Measurements from ENCODE around the gene CFAP99.
A peak's percentile ranks its signal among the peaks of the same experiment; 100 is the strongest.

Gene CFAP99

DNA sequence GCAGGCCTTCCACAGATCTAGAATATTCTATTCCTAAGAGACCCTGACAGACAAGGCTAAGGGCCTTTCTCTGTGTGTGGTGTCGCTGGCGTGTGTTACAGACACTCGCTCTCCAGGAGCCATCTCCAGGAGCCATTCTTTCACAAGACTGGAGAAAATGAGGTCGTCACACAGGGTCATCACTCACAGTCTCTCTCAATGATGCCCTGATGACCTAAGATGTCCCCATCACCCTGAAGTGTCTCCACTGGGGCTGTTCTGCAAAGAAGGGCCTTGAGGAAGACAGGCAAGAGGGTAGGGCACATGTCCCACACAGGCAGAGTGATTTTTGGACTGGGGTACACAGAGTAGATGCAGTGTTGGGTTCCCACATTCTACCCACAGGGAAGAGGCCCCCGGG, 35.0 kb upstream of the CFAP99 start:
- Mint-ChIP-seq H3K27me3 (no peaks in the 10 kb centered on the region), H3K27ac (ENCODE audit: low read depth) (peak overlapping the region; percentile 55), H3K9me3 (no peaks in the 10 kb centered on the region), H3K4me1 (peaks cover 40% of the 10 kb centered on the region), H3K4me3 (no peak overlapping the region), H3K36me3 (ENCODE audit: insufficient read depth) (peaks cover 8% of the 10 kb centered on the region)
- no peak for DNase-seq (ENCODE audit: low spot score in 2 of 2)
- no peak for ATAC-seq (replicated peaks; ENCODE audit: extremely low read depth, poor library complexity, severe bottlenecking)

DNA sequence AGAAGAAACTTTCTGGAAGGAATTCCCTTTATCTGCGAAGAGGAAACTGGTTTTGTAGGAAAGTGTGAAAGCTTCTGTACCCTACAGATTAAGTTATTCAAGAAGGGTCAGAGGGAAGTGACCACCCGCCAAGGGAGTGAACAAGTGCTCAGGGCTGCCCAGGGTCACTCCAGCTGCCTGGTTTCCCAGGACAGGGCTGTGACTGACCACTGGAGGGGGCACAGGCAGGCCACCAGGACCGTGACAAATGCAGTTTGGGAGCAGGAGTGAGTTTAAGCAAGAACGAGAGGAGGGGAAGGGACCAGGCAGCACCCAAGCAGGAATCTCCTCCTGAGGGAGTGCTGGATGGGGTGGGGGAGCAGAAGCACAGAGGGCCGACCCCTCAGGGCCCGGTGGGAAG, 34.5 kb upstream of the CFAP99 start:
- ATAC-seq (replicated peaks; ENCODE audit: extremely low read depth, poor library complexity, severe bottlenecking) = no peak
- no peaks in the 10 kb centered on the region for H3K9me3 Mint-ChIP-seq
- no peaks in the 10 kb centered on the region for H3K27me3 Mint-ChIP-seq
- peaks cover 45% of the 10 kb centered on the region for H3K4me1 Mint-ChIP-seq
- H3K36me3 Mint-ChIP-seq (ENCODE audit: insufficient read depth) = peaks cover 7% of the 10 kb centered on the region
- peak overlapping the region; percentile 55 for H3K27ac Mint-ChIP-seq (ENCODE audit: low read depth)
- DNase-seq (ENCODE audit: low spot score in 2 of 2) = no peak
- no peak overlapping the region for H3K4me3 Mint-ChIP-seq

DNA sequence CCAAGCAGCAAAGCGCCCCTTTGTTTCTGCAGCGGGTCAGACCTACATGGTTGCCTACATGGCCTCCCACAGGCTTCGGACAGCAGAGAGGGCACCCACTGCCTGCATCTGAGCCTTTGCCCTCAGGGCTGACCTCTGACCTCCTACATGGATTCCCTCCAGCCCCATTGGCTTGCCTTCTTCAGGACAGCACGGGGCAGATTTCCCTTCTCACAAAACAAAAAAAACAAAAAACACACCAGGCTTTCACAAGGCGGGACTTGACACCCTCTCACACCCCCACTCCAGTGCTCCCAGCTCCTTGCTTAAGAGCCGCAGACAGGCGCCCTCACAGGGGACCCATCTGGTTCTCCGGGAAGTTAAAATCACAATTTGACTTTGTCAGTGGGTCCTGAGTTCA, 33.2 kb upstream of the CFAP99 start:
- Mint-ChIP-seq H3K36me3 (ENCODE audit: insufficient read depth) (peaks cover 7% of the 10 kb centered on the region), H3K27ac (ENCODE audit: low read depth) (peak overlapping the region; percentile 42), H3K4me1 (peaks cover 53% of the 10 kb centered on the region), H3K4me3 (no peak overlapping the region), H3K27me3 (no peaks in the 10 kb centered on the region), H3K9me3 (no peaks in the 10 kb centered on the region)
- no peak for ATAC-seq (replicated peaks; ENCODE audit: extremely low read depth, poor library complexity, severe bottlenecking)
- DNase-seq (ENCODE audit: low spot score in 2 of 2) = no peak

DNA sequence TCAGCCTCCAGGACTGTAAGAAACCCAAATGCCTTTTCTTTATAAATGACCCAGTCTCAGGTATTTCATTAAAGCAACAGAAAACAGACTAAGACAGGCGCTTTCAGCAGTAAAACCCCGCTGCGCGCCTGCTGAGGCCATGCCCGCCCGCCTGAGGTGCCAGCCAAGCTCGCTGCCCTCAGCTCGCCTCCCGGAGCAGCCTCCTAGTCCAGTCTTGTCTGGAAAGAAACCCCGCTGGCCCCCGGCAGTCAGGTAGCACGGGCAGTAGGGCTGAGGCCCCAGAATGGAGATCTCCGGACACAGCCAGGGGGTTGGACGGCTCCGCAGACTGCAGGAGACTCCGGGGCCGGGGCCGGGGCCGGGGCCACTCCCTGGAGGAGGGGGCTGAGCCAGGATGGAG, 32.0 kb upstream of the CFAP99 start:
- Mint-ChIP-seq H3K27ac (ENCODE audit: low read depth) (no peak overlapping the region), H3K4me1 (peaks cover 57% of the 10 kb centered on the region), H3K4me3 (no peak overlapping the region), H3K27me3 (no peaks in the 10 kb centered on the region), H3K36me3 (ENCODE audit: insufficient read depth) (peaks cover 7% of the 10 kb centered on the region), H3K9me3 (no peaks in the 10 kb centered on the region)
- DNase-seq (ENCODE audit: low spot score in 2 of 2) (no peak), ATAC-seq (replicated peaks; ENCODE audit: extremely low read depth, poor library complexity, severe bottlenecking) (no peak)

DNA sequence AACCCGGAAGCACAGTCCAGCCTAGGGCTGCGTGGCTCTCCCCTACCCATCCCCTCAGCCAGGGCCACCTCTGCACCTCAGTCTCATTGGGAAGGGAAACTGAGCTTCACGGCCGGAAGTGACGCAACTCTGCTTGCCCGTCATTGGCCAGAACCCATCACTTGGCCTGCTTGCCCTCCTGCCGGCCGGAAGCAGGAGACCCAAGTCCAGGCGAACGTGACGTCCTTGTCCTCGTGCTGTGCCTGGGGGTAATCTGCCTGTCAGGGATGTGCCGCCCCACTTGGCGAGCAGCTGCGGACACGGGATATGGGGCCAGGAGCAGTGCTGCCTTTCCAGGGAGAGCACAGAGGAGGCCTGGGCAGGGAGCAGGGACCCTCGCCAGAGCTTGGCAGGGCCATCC, 31.5 kb upstream of the CFAP99 start:
- Mint-ChIP-seq H3K4me1 (peaks cover 61% of the 10 kb centered on the region), H3K27ac (ENCODE audit: low read depth) (no peak overlapping the region), H3K4me3 (no peak overlapping the region)

DNA sequence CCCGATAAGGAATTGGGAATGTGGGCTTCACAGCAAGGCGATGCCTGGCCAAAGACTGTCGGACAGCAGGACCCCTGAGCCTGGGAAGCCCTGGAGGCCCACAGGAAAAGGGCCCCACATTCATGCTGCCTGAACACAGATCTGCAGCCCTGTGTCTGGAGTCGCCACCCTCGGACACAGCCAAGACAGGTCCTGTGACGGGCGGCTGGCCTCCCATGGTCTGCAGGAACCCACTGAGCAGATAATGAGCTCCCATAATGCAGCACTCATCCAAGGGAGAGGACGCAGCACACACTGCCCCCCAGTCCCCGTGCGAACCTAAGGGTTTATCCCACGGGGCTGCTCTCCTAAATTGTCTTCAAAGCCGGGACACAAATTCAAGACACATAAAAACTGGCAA, 30.9 kb upstream of the CFAP99 start:
- Mint-ChIP-seq H3K27ac (ENCODE audit: low read depth) (no peak overlapping the region), H3K36me3 (ENCODE audit: insufficient read depth) (peaks cover 7% of the 10 kb centered on the region), H3K27me3 (no peaks in the 10 kb centered on the region), H3K4me3 (no peak overlapping the region), H3K4me1 (peaks cover 61% of the 10 kb centered on the region), H3K9me3 (no peaks in the 10 kb centered on the region)
- DNase-seq (ENCODE audit: low spot score in 2 of 2) (no peak), ATAC-seq (replicated peaks; ENCODE audit: extremely low read depth, poor library complexity, severe bottlenecking) (no peak)

More for the DNA sequence above, 31.5 kb upstream of the CFAP99 start:
- Mint-ChIP-seq H3K36me3 (ENCODE audit: insufficient read depth) (peaks cover 7% of the 10 kb centered on the region), H3K27me3 (no peaks in the 10 kb centered on the region), H3K9me3 (no peaks in the 10 kb centered on the region)
- ATAC-seq (replicated peaks; ENCODE audit: extremely low read depth, poor library complexity, severe bottlenecking) (no peak), DNase-seq (ENCODE audit: low spot score in 2 of 2) (no peak)

DNA sequence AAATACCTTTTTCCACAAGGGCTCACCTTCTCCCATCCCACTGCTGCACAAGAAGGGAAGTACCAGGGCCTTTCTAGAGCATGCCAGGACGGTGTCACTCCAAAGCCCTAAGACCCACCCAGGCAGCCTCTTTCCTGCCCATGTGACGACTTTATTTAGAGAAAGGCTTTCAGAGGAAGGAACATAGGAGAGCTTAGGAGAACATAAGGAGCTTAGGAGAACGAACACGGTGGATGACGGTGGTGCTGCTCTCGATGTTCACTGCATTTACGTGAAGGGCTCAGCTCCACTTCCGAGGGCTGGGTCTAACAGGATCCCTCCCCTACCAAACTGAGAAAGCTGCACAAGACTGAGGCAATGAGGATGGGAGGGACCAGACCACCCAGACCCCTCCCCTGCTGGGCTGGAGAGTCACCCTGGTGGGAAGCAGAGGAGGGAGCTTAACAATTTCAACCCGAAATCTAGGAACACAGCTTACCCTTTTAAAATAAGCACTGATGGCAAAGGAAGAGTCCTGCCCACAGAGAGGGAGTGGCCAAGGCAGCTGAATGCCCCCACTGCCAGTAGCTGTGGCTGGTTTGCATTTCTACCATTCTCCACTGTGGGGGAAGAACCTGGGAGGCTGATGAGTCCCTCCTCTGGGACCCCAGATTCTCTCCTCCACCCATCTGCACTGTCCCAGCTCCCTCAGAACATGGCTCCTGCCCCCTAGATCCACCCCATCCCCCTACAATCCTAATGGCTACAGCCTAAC, 30.1 kb upstream of the CFAP99 start:
- Mint-ChIP-seq H3K27me3 (no peaks in the 10 kb centered on the region), H3K4me1 (peaks cover 64% of the 10 kb centered on the region), H3K9me3 (no peaks in the 10 kb centered on the region), H3K36me3 (ENCODE audit: insufficient read depth) (peaks cover 9% of the 10 kb centered on the region), H3K4me3 (peak overlapping the region; percentile 27), H3K27ac (ENCODE audit: low read depth) (peak overlapping the region; percentile 26)
- DNase-seq (ENCODE audit: low spot score in 2 of 2) = no peak
- ATAC-seq (replicated peaks; ENCODE audit: extremely low read depth, poor library complexity, severe bottlenecking) = no peak

DNA sequence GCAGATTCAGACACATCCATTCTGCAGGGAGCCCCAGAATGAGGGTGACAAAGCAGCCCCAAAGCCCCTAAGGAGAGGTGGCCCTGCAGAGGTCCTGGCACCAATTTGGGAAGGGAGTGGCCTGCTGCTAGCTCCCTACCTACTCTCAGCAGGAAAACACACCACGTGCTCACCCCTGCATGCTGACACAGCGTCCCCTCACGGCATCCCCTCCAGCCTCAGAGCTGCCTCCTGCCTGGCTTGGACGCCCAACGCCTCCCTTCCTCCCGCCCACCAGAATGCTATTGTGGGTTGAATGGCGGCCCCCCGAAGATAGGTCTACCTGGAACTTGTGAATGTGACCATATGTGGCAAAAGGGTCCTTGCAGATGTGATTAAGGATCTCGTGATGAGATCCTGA, 29.1 kb upstream of the CFAP99 start:
- Mint-ChIP-seq H3K27ac (ENCODE audit: low read depth) (no peak overlapping the region), H3K4me3 (no peak overlapping the region), H3K36me3 (ENCODE audit: insufficient read depth) (peaks cover 8% of the 10 kb centered on the region), H3K27me3 (no peaks in the 10 kb centered on the region), H3K4me1 (peaks cover 63% of the 10 kb centered on the region), H3K9me3 (no peaks in the 10 kb centered on the region)
- no peak for ATAC-seq (replicated peaks; ENCODE audit: extremely low read depth, poor library complexity, severe bottlenecking)
- no peak for DNase-seq (ENCODE audit: low spot score in 2 of 2)

DNA sequence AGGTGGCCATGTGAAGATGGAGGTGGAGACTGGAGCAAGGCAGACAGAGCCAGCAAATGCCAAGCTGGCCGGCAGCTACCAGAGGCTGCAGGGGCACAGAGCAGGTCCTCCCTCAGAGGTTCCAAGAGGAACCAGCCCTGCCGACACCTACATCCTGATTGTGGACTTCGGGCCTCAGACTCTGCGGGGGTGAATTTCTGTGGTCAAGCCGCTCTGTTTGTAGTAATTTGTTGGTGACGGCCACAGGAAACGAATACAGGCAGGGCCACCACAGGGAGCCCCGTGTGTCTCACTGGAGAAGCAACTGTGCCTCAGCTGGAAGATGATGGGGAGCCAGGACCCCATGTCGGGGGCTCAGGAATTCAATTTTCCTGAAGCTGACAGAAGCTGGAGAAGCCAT, 28.6 kb upstream of the CFAP99 start:
- Mint-ChIP-seq H3K4me1 (peaks cover 66% of the 10 kb centered on the region), H3K27me3 (no peaks in the 10 kb centered on the region), H3K4me3 (no peak overlapping the region), H3K9me3 (no peaks in the 10 kb centered on the region), H3K27ac (ENCODE audit: low read depth) (no peak overlapping the region), H3K36me3 (ENCODE audit: insufficient read depth) (peaks cover 8% of the 10 kb centered on the region)
- DNase-seq (ENCODE audit: low spot score in 2 of 2) (no peak), ATAC-seq (replicated peaks; ENCODE audit: extremely low read depth, poor library complexity, severe bottlenecking) (no peak)

DNA sequence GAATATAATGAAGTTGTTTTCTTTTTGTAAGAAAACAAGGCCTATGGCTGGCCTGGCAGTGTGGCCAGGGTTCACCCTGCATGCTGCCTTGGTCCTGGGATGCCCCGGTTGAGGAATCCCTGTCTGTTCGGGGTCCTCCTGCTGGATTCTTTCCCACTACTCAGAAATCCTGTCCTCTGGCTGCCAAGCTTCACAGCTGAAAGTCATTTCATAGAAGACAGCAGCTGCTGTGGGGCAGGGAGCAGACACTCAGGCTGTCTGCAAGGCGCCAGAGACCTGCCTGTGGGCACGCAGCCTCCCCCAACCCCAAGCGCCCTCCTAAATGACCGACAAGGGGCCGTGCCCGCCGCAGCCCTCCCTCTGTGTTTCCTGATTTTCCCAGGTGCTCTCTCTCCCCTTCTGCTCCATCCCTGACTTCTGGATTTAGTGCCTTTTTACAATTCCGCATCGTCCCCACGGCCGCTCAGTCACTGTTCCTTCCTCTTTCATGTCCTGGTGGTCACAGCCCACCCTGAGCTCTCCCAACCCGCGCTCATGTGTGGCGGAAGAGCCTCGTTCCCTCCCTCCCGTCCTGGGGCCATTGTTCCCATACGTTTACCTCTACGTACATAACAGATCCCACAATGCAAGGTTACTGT, 27.9 kb upstream of the CFAP99 start:
- Mint-ChIP-seq H3K27me3 (no peaks in the 10 kb centered on the region), H3K4me1 (peaks cover 63% of the 10 kb centered on the region), H3K27ac (ENCODE audit: low read depth) (peak overlapping the region; percentile 51), H3K36me3 (ENCODE audit: insufficient read depth) (peaks cover 8% of the 10 kb centered on the region), H3K4me3 (no peak overlapping the region), H3K9me3 (no peaks in the 10 kb centered on the region)
- no peak for ATAC-seq (replicated peaks; ENCODE audit: extremely low read depth, poor library complexity, severe bottlenecking)
- no peak for DNase-seq (ENCODE audit: low spot score in 2 of 2)

DNA sequence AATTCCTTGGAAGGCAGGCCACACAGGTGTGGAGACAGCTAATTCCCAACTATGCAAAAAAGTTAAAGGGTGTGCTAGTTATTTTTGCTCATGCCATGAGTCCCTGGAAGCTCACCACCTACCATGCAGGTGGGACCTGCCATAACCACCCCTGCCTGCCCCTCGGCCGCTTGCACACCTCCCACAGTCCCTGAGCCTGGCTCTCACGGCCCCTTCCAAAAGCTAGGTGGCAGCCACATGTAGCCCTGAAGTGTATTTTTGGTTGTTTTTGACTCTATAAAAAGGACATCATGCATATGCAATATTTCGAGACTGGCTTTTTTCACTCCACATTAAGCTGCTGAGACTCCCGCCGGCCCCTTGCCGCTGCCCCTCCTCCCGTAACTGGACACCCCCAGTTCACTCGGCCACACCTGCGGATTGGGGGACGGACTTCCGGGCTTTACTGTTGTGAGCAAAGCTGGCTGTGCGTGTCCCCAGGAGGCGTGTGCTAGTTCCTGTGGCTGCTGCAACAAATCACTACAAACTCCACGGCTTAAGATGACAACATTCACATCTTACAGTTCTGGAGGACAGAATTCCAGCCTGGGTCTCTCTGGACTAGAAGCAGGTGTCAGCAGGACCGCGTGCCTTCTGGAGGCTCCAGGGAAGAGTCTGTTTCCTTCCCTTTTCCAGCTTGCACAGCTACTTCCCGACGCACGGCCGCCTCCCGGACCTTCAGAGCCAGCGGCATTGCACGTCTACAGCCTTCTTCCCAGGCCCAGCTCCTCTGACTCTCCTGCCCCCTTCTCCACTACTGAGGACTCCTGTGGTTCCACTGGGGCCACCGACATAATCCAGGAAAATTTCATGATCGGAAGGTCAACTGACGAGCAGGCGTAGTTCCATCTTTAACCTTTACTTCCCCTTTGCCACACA, 25.1 kb upstream of the CFAP99 start:
- no peaks in the 10 kb centered on the region for H3K9me3 Mint-ChIP-seq
- peak overlapping the region; percentile 13 for H3K27ac Mint-ChIP-seq (ENCODE audit: low read depth)
- DNase-seq (ENCODE audit: low spot score in 2 of 2) = no peak
- peak overlapping the region; percentile 21 for H3K4me3 Mint-ChIP-seq
- peaks cover 7% of the 10 kb centered on the region for H3K36me3 Mint-ChIP-seq (ENCODE audit: insufficient read depth)
- no peaks in the 10 kb centered on the region for H3K27me3 Mint-ChIP-seq
- H3K4me1 Mint-ChIP-seq = peaks cover 68% of the 10 kb centered on the region
- ATAC-seq (replicated peaks; ENCODE audit: extremely low read depth, poor library complexity, severe bottlenecking) = peak; percentile 10

DNA sequence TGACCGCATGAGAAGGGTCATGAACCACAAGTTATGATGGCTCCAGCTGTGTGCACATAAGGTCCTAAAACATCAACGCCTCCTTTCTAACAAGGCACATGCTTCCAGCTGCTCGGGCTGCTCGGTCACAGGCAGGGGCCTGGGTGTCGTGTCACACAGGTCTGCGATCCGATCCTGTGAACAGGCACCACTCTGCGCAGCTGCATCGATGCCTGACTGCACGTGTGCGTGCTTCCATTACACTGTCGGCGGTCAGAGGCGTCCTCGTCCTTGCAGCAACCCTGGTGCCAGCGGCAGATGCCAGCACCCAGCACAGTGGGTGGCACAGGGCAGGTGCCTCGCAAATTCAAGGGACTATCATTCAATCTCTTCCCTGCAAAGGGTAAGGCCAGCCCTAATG, 24.2 kb upstream of the CFAP99 start:
- peaks cover 68% of the 10 kb centered on the region for H3K4me1 Mint-ChIP-seq
- H3K27ac Mint-ChIP-seq (ENCODE audit: low read depth) = peak overlapping the region; percentile 13
- peaks cover 7% of the 10 kb centered on the region for H3K36me3 Mint-ChIP-seq (ENCODE audit: insufficient read depth)
- no peaks in the 10 kb centered on the region for H3K27me3 Mint-ChIP-seq
- ATAC-seq (replicated peaks; ENCODE audit: extremely low read depth, poor library complexity, severe bottlenecking) = no peak
- DNase-seq (ENCODE audit: low spot score in 2 of 2) = no peak
- no peaks in the 10 kb centered on the region for H3K9me3 Mint-ChIP-seq
- peak overlapping the region; percentile 21 for H3K4me3 Mint-ChIP-seq

Data from central memory CD8-positive, alpha-beta T cell (primary cell).